ENCODE measurements around the gene TARS2.

TARS2 gene

GRCh38 chr1:150508982-150509381 is 21.8 kb downstream of the TARS2 start:
- no peak for DNase-seq (ENCODE audit: low spot score)

GRCh38 chr1:150511551-150511950 is 24.3 kb downstream of the TARS2 start:
- DNase-seq (ENCODE audit: low spot score) = no peak

GRCh38 chr1:150511985-150512660 is 24.9 kb downstream of the TARS2 start:
- no peak for DNase-seq (ENCODE audit: low spot score)

GRCh38 chr1:150512846-150513245 is 25.6 kb downstream of the TARS2 start:
- DNase-seq (ENCODE audit: low spot score) = no peak

GRCh38 chr1:150513351-150513791 is 26.2 kb downstream of the TARS2 start:
- no peak for DNase-seq (ENCODE audit: low spot score)

- no peak for DNase-seq (ENCODE audit: low spot score)
These were observed 27.0 kb downstream of the TARS2 start for GRCh38 chr1:150514260-150514659.

GRCh38 chr1:150514913-150515327 is 27.7 kb downstream of the TARS2 start:
- no peak for DNase-seq (ENCODE audit: low spot score)

- peak; percentile 97 for DNase-seq (ENCODE audit: low spot score)
These were observed 28.3 kb downstream of the TARS2 start, which contains the start of gene FALEC for GRCh38 chr1:150515328-150516049. TSS of gene FALEC (plus strand) at chr1:150515752.

- DNase-seq (ENCODE audit: low spot score) = peak; percentile 64
These were observed 28.9 kb downstream of the TARS2 start for GRCh38 chr1:150516050-150516591.

GRCh38 chr1:150516616-150517015 is 29.4 kb downstream of the TARS2 start:
- DNase-seq (ENCODE audit: low spot score) = peak; percentile 69

GRCh38 chr1:150521196-150521968 is 34.2 kb downstream of the TARS2 start:
- DNase-seq (ENCODE audit: low spot score) = no peak

GRCh38 chr1:150525348-150525747 is 38.1 kb downstream of the TARS2 start:
- no peak for DNase-seq (ENCODE audit: low spot score)

- DNase-seq (ENCODE audit: low spot score) = no peak
These were observed 41.0 kb downstream of the TARS2 start for GRCh38 chr1:150528196-150528595.

- peak; percentile 51 for DNase-seq (ENCODE audit: low spot score)
These were observed 41.8 kb downstream of the TARS2 start for GRCh38 chr1:150529017-150529416.

GRCh38 chr1:150530491-150531159 is 43.4 kb downstream of the TARS2 start:
- no peak for DNase-seq (ENCODE audit: low spot score)

GRCh38 chr1:150532860-150533259 is 45.6 kb downstream of the TARS2 start:
- no peak for DNase-seq (ENCODE audit: low spot score)

- no peak for DNase-seq (ENCODE audit: low spot score)
These were observed 46.8 kb downstream of the TARS2 start for GRCh38 chr1:150534002-150534401.

- DNase-seq (ENCODE audit: low spot score) = no peak
These were observed 48.5 kb downstream of the TARS2 start for GRCh38 chr1:150535511-150536287.

GRCh38 chr1:150536836-150537731 is 49.9 kb downstream of the TARS2 start:
- DNase-seq (ENCODE audit: low spot score) = no peak
